Measurements from ENCODE around the gene NPAP1.

The NPAP1 gene

DNA sequence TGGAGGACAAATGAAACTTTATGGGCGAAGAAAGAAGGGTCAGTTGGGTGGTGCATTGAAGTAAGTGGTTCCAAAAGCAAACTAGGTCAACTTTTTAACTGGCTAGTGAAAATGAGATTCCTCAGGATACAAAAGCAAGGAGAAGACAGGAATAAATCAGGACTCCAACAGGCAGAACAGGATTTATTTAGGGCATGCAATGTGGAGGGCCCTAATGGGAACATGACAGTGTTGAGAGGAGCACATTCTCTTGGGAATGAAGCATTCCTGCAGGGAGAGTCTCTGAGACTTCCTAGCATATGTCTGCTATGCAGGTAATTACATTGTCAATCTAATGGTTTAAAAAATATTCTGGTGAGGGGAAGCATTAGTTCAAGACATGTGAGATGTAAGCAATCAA is 8.7 kb downstream of the NPAP1 start:
- no peak for DNase-seq (ENCODE audit: low spot score in 2 of 2)
- no peaks in the 10 kb centered on the region for H3K27me3 Mint-ChIP-seq
- no peak overlapping the region for H3K4me3 Mint-ChIP-seq
- H3K27ac Mint-ChIP-seq (ENCODE audit: low read depth): no peak overlapping the region
- H3K4me1 Mint-ChIP-seq: no peaks in the 10 kb centered on the region
- peaks cover 28% of the 10 kb centered on the region for H3K9me3 Mint-ChIP-seq
- no peak for ATAC-seq (replicated peaks; ENCODE audit: extremely low read depth, poor library complexity, severe bottlenecking)
- no peaks in the 10 kb centered on the region for H3K36me3 Mint-ChIP-seq (ENCODE audit: insufficient read depth)

DNA sequence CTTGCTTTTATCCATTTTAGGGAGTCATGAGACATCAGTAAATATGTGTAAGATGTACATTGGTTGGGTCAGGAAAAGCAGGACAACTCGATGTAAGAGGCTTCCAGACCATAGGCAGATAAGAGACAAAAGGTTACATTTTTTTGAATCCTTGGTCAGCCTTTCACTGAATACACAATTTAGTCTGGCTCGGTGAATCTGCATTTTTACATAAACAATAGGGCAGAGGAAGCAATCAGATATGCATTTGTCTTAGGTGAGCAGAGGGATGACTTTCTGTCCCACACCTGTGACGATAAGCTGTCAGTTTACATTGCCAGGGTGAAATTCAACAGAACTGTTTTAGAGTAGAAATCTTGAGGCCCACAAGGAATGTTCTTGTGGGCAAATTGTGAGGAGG is 20.6 kb downstream of the NPAP1 start:
- no peaks in the 10 kb centered on the region for H3K36me3 Mint-ChIP-seq (ENCODE audit: insufficient read depth)
- no peak overlapping the region for H3K27ac Mint-ChIP-seq (ENCODE audit: low read depth)
- DNase-seq (ENCODE audit: low spot score in 2 of 2): no peak
- H3K4me1 Mint-ChIP-seq: no peaks in the 10 kb centered on the region
- H3K4me3 Mint-ChIP-seq: no peak overlapping the region
- H3K9me3 Mint-ChIP-seq: peaks cover 5% of the 10 kb centered on the region
- no peaks in the 10 kb centered on the region for H3K27me3 Mint-ChIP-seq
- no peak for ATAC-seq (replicated peaks; ENCODE audit: extremely low read depth, poor library complexity, severe bottlenecking)

GRCh38 chr15:24696842-24697241 is 21.3 kb downstream of the NPAP1 start:
- no peaks in the 10 kb centered on the region for H3K27me3 Mint-ChIP-seq
- ATAC-seq (replicated peaks; ENCODE audit: extremely low read depth, poor library complexity, severe bottlenecking) (no peak), DNase-seq (ENCODE audit: low spot score in 2 of 2) (no peak)
- no peaks in the 10 kb centered on the region for H3K4me1 Mint-ChIP-seq
- H3K9me3 Mint-ChIP-seq: peaks cover 5% of the 10 kb centered on the region
- H3K36me3 Mint-ChIP-seq (ENCODE audit: insufficient read depth): no peaks in the 10 kb centered on the region
- H3K27ac Mint-ChIP-seq (ENCODE audit: low read depth): no peak overlapping the region
- H3K4me3 Mint-ChIP-seq: no peak overlapping the region

GRCh38 chr15:24718289-24719082 is 42.9 kb downstream of the NPAP1 start:
- Mint-ChIP-seq H3K4me3 (no peak overlapping the region), H3K9me3 (peaks cover 25% of the 10 kb centered on the region), H3K27ac (ENCODE audit: low read depth) (no peak overlapping the region), H3K4me1 (no peaks in the 10 kb centered on the region), H3K36me3 (ENCODE audit: insufficient read depth) (peaks cover 2% of the 10 kb centered on the region), H3K27me3 (no peaks in the 10 kb centered on the region)
- DNase-seq (ENCODE audit: low spot score in 2 of 2) (no peak), ATAC-seq (replicated peaks; ENCODE audit: extremely low read depth, poor library complexity, severe bottlenecking) (no peak)

DNA sequence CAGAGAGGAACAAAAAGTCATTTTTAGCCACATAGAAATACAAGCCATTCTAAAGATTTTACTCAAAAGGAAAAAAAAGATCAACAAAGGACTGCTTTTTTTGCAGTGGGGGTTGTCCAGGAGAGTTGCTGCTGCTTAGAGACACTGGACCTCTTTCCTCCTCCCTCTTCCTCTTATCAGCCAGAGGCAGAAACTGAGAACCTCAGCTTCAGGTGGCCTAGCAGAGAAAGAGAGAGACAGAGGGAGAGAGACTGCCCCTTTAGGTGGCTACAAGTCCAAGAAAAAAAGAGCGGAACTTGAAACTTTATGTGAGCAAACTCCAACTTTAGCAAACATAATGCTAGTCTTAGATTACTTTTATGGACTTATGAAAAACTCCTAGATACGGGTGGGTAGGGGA is 54.2 kb downstream of the NPAP1 start:
- Mint-ChIP-seq H3K27ac (ENCODE audit: low read depth) (no peak overlapping the region), H3K4me3 (no peak overlapping the region)

More for the DNA sequence above, 54.2 kb downstream of the NPAP1 start:
- Mint-ChIP-seq H3K9me3 (peaks cover 22% of the 10 kb centered on the region), H3K4me1 (no peaks in the 10 kb centered on the region), H3K27me3 (no peaks in the 10 kb centered on the region), H3K36me3 (ENCODE audit: insufficient read depth) (no peaks in the 10 kb centered on the region)
- DNase-seq (ENCODE audit: low spot score in 2 of 2): no peak
- no peak for ATAC-seq (replicated peaks; ENCODE audit: extremely low read depth, poor library complexity, severe bottlenecking)

Measured in central memory CD8-positive, alpha-beta T cell (primary cell).